ENCODE results near the gene DICER1.

GRCh38 chr14:95077345-95077744 lies 80.0 kb downstream of the DICER1 start:
- TF ChIP-seq CTCF (IDR thresholded peaks at IDR 0.05), result no peak
- TF ChIP-seq POLR2A (IDR thresholded peaks at IDR 0.05), result no peak
